ENCODE results near the gene CASK.

- TF ChIP-seq CTCF (IDR thresholded peaks at IDR 0.05) (no peak), POLR2A (IDR thresholded peaks at IDR 0.05) (no peak), POLR2AphosphoS5 (IDR thresholded peaks at IDR 0.05) (no peak), EP300 (IDR thresholded peaks at IDR 0.05) (no peak)
Measured at GRCh38 chrX:41553688-41554087, 369.7 kb downstream of the CASK start.

Data from upper lobe of left lung (tissue), 4 donors.